ENCODE data around the gene SELENOI. TPM values are rescaled to one million over a fixed set of nuclear protein-coding genes. Genes with fewer than 3 reads are reported as not detected.

Gene SELENOI
- total RNA-seq, 2 donors from 2014 or later, result 14.4 to 15.6 TPM

GRCh38 chr2:26382564-26382963 lies 36.6 kb downstream of the SELENOI start:
- 93% methylated on average over 3 of the region's 3 CpGs for WGBS
- Histone ChIP-seq H3K27me3 (replicated peaks; ENCODE audit: insufficient read depth) (no peaks in the 10 kb centered on the region), H3K27ac (no peak overlapping the region), H3K36me3 (no peaks in the 10 kb centered on the region), H3K4me1 (replicated peaks) (no peaks in the 10 kb centered on the region), H3K4me3 (no peak overlapping the region), H3K9me3 (no peaks in the 10 kb centered on the region)
- intact Hi-C loops (cut with DNase I), result no loop called here
- TF ChIP-seq POLR2A (IDR thresholded peaks at IDR 0.05) (no peak), POLR2AphosphoS5 (IDR thresholded peaks at IDR 0.05) (no peak)
- TF ChIP-seq, protein P1, sequence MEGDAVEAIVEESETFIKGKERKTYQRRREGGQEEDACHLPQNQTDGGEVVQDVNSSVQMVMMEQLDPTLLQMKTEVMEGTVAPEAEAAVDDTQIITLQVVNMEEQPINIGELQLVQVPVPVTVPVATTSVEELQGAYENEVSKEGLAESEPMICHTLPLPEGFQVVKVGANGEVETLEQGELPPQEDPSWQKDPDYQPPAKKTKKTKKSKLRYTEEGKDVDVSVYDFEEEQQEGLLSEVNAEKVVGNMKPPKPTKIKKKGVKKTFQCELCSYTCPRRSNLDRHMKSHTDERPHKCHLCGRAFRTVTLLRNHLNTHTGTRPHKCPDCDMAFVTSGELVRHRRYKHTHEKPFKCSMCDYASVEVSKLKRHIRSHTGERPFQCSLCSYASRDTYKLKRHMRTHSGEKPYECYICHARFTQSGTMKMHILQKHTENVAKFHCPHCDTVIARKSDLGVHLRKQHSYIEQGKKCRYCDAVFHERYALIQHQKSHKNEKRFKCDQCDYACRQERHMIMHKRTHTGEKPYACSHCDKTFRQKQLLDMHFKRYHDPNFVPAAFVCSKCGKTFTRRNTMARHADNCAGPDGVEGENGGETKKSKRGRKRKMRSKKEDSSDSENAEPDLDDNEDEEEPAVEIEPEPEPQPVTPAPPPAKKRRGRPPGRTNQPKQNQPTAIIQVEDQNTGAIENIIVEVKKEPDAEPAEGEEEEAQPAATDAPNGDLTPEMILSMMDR (IDR thresholded peaks at IDR 0.05), result no peak
- no peak for DNase-seq (ENCODE audit: low spot score)

GRCh38 chr2:26384183-26384582 lies 38.2 kb downstream of the SELENOI start:
- 85% methylated on average over 9 of the region's 9 CpGs for WGBS
- H3K36me3 ChIP-seq, result no peaks in the 10 kb centered on the region
- no peak overlapping the region for H3K27ac ChIP-seq
- no peak for DNase-seq (ENCODE audit: low spot score)
- H3K4me3 ChIP-seq, result no peak overlapping the region
- TF ChIP-seq POLR2A (IDR thresholded peaks at IDR 0.05) (no peak), POLR2AphosphoS5 (IDR thresholded peaks at IDR 0.05) (no peak)
- TF ChIP-seq, protein P1 (IDR thresholded peaks at IDR 0.05), result no peak
- intact Hi-C loops (cut with DNase I), result no loop called here
- no peaks in the 10 kb centered on the region for H3K4me1 ChIP-seq (replicated peaks)
- H3K27me3 ChIP-seq (replicated peaks; ENCODE audit: insufficient read depth), result no peaks in the 10 kb centered on the region
- no peaks in the 10 kb centered on the region for H3K9me3 ChIP-seq

DNA sequence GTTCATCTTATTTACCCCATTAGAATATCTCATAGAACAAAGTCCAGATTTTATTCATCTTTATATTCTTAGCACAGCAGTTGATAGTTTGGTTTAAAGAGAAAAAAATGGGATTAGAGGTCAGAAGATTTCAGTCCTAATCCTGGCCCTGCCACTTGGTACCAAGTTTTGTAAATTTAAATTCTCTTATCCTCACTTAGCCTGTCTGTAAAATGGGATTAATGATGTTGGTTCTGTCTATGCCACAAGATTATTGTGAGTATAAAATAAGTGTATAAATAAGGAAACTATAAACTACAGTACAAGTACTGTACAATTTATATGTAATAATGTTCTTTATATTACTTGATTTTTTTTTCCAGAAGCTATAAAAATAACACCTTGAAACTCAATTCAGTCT lies 38.7 kb downstream of the SELENOI start:
- Histone ChIP-seq H3K36me3 (no peaks in the 10 kb centered on the region), H3K9me3 (no peaks in the 10 kb centered on the region), H3K27me3 (replicated peaks; ENCODE audit: insufficient read depth) (no peaks in the 10 kb centered on the region), H3K4me3 (no peak overlapping the region), H3K4me1 (replicated peaks) (no peaks in the 10 kb centered on the region), H3K27ac (no peak overlapping the region)
- TF ChIP-seq, protein P1 (IDR thresholded peaks at IDR 0.05), result no peak
- no peak for TF ChIP-seq POLR2AphosphoS5 (IDR thresholded peaks at IDR 0.05)
- no peak for TF ChIP-seq POLR2A (IDR thresholded peaks at IDR 0.05)
- intact Hi-C loops (cut with DNase I), result no loop called here
- DNase-seq (ENCODE audit: low spot score), result no peak

DNA sequence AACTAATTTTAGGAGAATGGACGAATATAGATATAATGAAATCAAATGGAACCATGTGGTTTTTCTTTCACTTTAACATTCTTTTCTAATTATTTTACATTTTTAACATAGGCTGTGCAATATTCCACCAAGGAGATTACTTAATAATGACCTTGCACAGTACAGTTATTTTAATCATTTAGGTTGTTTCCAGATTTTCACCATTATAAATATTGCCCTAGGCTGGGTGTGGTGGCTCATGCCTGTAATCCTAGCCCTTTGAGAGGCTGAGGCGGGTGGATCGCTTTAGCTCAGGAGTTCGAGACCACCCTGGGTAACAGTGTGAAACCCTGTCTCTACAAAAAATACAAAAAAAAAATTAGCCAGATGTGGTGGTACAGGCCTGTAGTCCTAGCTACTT lies 41.2 kb downstream of the SELENOI start:
- no peak overlapping the region for H3K27ac ChIP-seq
- TF ChIP-seq, protein P1 (IDR thresholded peaks at IDR 0.05), result no peak
- TF ChIP-seq POLR2AphosphoS5 (IDR thresholded peaks at IDR 0.05) (no peak), POLR2A (IDR thresholded peaks at IDR 0.05) (no peak)
- no peaks in the 10 kb centered on the region for H3K9me3 ChIP-seq
- no peaks in the 10 kb centered on the region for H3K27me3 ChIP-seq (replicated peaks; ENCODE audit: insufficient read depth)
- intact Hi-C loops (cut with DNase I), result no loop called here
- no peaks in the 10 kb centered on the region for H3K36me3 ChIP-seq
- WGBS, result 95% methylated on average over 4 of the region's 4 CpGs
- H3K4me3 ChIP-seq, result no peak overlapping the region
- no peaks in the 10 kb centered on the region for H3K4me1 ChIP-seq (replicated peaks)
- DNase-seq (ENCODE audit: low spot score), result no peak

DNA sequence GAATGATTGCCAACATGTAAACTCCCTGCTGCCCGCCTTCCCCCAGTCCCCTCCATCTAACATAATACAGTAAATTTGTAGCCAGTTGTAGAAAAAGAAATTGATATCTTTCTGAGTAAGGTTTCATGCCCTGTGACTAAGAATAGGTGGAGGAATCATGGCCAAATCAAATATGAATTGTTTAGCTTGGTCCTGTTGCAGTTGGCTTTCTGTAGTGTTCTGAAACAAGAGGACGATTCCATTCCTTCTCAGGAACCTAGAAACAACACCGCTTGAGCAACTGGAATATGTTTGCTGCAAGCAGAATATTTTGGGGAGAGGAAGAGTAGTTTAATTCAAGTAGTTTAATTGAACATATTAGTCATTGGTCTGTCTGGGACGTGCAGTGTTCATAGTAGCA lies 48.8 kb downstream of the SELENOI start:
- intact Hi-C loops (cut with DNase I), result no loop called here
- H3K4me1 ChIP-seq (replicated peaks), result no peaks in the 10 kb centered on the region
- H3K27me3 ChIP-seq (replicated peaks; ENCODE audit: insufficient read depth), result no peaks in the 10 kb centered on the region
- WGBS, result 43% methylated on average over 4 of the region's 4 CpGs
- no peaks in the 10 kb centered on the region for H3K36me3 ChIP-seq
- TF ChIP-seq, protein P1 (IDR thresholded peaks at IDR 0.05), result no peak
- TF ChIP-seq POLR2A (IDR thresholded peaks at IDR 0.05) (no peak), POLR2AphosphoS5 (IDR thresholded peaks at IDR 0.05) (no peak)
- no peak overlapping the region for H3K4me3 ChIP-seq
- H3K27ac ChIP-seq, result no peak overlapping the region
- DNase-seq (ENCODE audit: low spot score), result no peak
- no peaks in the 10 kb centered on the region for H3K9me3 ChIP-seq

All from prostate gland (tissue), 2 donors.